Naive thymus-derived CD8-positive, alpha-beta T cell (primary cell): ENCODE measurements around the gene C11orf52. TPM values are rescaled to one million over a fixed set of nuclear protein-coding genes. Genes with fewer than 3 reads are reported as not detected.

Source experiments
- ATAC-seq, 2 donors: fragments of 150-1000 bp; cut with Tn5 transposase in 1 of 2; sonication (Bioruptor Pico), chemical (Tn5 transposase) in 1 of 2; 1 replicate in 1 of 2; 2 replicates in 1 of 2; pipeline ENCODE4 v1.10.0; 2021; ENCODE audit warnings: mild to moderate bottlenecking in 2 of 2, moderate library complexity in 2 of 2
- POLR2A ChIA-PET: fragments of 350-600 bp; sonication (Branson Sonifier 250); formaldehyde crosslinking; loops from one replicate; lab custom pipeline; 2021; ENCODE audit warnings: antibody characterized with exemption; lab: Charles Lee
- DNase-seq, 10 donors: peaks; one replicate each; pipeline versions ENCODE4 v3.0.0 to v3.0.0-alpha.2; 2020 to 2022
- H3K27ac Mint-ChIP-seq, 10 donors: one replicate each; pipeline ENCODE4 v1.8.0; 2020 to 2022; ENCODE audit warnings: mild to moderate bottlenecking in 10 of 10, mixed read lengths in 10 of 10, moderate library complexity in 4 of 10, inconsistent platforms in 1 of 10
- H3K27me3 Mint-ChIP-seq, 5 donors: one replicate each; pipeline ENCODE4 v1.8.0; 2021 to 2022; ENCODE audit warnings: mixed read lengths in 5 of 5
- H3K36me3 Mint-ChIP-seq, 3 donors: one replicate each; pipeline ENCODE4 v1.8.0; 2020 to 2022; ENCODE audit warnings: mixed read lengths in 3 of 3, mild to moderate bottlenecking in 2 of 3, inconsistent platforms in 1 of 3
- H3K4me1 Mint-ChIP-seq, 4 donors: one replicate each; pipeline ENCODE4 v1.8.0; 2021 to 2022; ENCODE audit warnings: mixed read lengths in 4 of 4
- H3K4me3 Mint-ChIP-seq, 10 donors: one replicate each; pipeline ENCODE4 v1.8.0; 2020 to 2022; ENCODE audit warnings: mild to moderate bottlenecking in 10 of 10, mixed read lengths in 10 of 10, moderate library complexity in 6 of 10, inconsistent platforms in 1 of 10
- H3K9me3 Mint-ChIP-seq, 9 donors: one replicate each; pipeline ENCODE4 v1.8.0; 2020 to 2022; ENCODE audit warnings: mixed read lengths in 9 of 9, mild to moderate bottlenecking in 3 of 9, inconsistent platforms in 1 of 9, moderate library complexity in 1 of 9
- polyA plus RNA-seq, 3 donors: library from polyadenylated mRNA; unstranded; fragments of 300-500 nt; fragmentation: Illumina TruSeq; gene quantifications; one replicate each; pipeline ENCODE4 v1.2.3, GENCODE V29; 2021
- total RNA-seq, 8 experiments: library from RNA in 2 of 8; stranded (reverse) in 2 of 8; gene quantifications; one replicate each; pipeline ENCODE4 v1.2.3 and lab custom pipeline; 2021 to 2026

The C11orf52 gene
- total and polyA plus RNA-seq, 5 experiments from 2014 or later, result not detected

DNA sequence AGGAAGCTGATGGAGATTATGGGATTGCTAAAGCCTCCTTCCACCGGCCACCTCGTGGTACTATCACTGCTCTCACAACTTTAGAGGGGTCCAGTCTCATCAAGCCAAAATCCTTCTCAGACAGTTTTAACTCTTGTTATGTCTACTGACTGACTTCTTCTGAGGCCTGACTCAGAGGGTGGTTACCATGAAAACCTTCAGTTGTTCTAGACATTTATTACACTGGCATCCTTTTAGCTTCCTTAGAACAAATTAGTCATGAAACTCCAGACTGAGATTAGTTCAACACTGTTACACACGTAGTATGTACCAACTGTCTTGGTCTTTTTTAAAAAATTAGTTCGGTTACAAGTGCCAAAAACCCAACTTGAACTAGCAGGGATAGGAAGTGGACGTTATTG lies 25.9 kb downstream of the C11orf52 start:
- ATAC-seq (peak in 1 of 2 donors; percentile 30), DNase-seq (no peak)
- Mint-ChIP-seq H3K4me1 (peaks cover 10 to 31% (median 20%) of the 10 kb centered on the region in 4 donors), H3K27me3 (no peaks in the 10 kb centered on the region), H3K9me3 (no peaks in the 10 kb centered on the region), H3K36me3 (no peaks in the 10 kb centered on the region), H3K4me3 (peak overlapping the region in 2 of 10 donors; percentile 65 to 81), H3K27ac (peak overlapping the region in 7 of 10 donors; percentile 22 to 98 (median 90))
- POLR2A ChIA-PET, result no interaction called here

DNA sequence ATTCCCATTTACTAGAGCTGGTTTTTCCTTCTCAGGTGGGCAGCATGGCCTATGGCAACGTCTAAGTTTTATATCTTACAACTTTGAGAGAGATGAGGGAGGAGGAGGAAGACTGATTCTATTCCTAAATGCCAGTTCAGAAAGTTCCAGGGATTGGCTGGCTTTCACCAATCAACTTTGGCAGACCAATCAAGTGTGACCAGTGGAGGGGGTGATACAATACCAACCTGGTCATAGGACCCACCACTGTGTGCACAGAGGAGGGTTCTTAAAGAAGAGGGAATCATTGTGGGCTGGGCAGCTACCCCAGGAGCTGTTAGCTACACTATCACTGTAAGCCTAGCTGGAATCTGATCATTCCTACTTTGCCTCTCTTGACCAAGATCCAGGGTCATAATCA lies 26.5 kb downstream of the C11orf52 start:
- no peaks in the 10 kb centered on the region for H3K27me3 Mint-ChIP-seq
- peak overlapping the region in 4 of 10 donors; percentile 11 to 98 (median 78) for H3K27ac Mint-ChIP-seq
- H3K4me1 Mint-ChIP-seq, result peaks cover 10 to 36% (median 20%) of the 10 kb centered on the region in 4 donors
- POLR2A ChIA-PET, result no interaction called here
- ATAC-seq, result no peak
- H3K4me3 Mint-ChIP-seq, result peak overlapping the region in 2 of 10 donors; percentile 38 to 81
- no peak for DNase-seq
- H3K9me3 Mint-ChIP-seq, result no peaks in the 10 kb centered on the region
- H3K36me3 Mint-ChIP-seq, result no peaks in the 10 kb centered on the region

DNA sequence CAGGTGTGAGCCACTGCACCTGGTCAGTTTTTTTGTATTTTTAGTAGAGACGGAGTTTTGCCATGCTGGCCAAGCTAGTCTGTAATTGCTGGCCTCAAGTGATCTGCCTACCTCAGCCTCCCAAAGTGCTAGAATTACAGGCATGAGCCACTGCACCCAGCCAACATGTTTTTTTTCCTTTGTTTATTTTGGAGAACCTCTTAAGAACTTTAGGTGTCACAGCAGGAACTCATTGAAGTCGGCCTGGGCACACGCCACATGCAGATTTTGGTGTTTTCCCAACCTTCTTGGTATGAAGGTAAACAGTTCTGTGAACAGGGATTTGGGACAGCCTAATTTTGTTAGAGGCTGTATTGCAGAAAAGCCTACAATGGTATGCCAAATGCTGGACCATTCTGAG lies 27.8 kb downstream of the C11orf52 start:
- H3K36me3 Mint-ChIP-seq, result no peaks in the 10 kb centered on the region
- H3K9me3 Mint-ChIP-seq, result no peaks in the 10 kb centered on the region
- no peak overlapping the region for H3K4me3 Mint-ChIP-seq
- no peak for ATAC-seq
- H3K27me3 Mint-ChIP-seq, result no peaks in the 10 kb centered on the region
- POLR2A ChIA-PET, result no interaction called here
- no peak for DNase-seq
- peaks cover 9 to 36% (median 19%) of the 10 kb centered on the region in 4 donors for H3K4me1 Mint-ChIP-seq
- H3K27ac Mint-ChIP-seq, result no peak overlapping the region

DNA sequence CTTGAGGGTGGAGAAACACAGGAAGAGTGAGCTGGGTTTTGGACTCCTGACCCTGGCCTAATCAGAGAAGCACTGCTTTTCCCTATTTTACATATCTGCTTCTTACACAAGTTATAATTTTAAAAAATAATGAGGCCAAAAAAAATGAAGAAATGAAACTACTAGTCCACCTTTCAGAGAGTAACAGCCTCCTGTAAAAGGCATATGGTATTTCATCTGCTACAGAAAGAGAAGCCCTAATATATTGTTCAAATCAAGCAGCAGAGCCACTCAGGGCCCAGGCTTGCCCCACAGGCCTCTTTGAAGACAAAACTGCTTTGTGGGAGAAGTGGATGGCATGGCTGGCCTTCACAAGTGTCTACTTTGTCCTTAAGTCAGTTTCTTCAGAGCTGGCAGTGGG lies 28.4 kb downstream of the C11orf52 start:
- DNase-seq, result no peak
- Mint-ChIP-seq H3K4me3 (no peak overlapping the region), H3K27me3 (no peaks in the 10 kb centered on the region), H3K9me3 (peaks cover 0 to 6% (median 0%) of the 10 kb centered on the region in 9 donors), H3K36me3 (no peaks in the 10 kb centered on the region), H3K27ac (peak overlapping the region in 2 of 10 donors; percentile 56 to 74), H3K4me1 (peaks cover 9 to 36% (median 19%) of the 10 kb centered on the region in 4 donors)
- no peak for ATAC-seq
- POLR2A ChIA-PET, result no interaction called here

DNA sequence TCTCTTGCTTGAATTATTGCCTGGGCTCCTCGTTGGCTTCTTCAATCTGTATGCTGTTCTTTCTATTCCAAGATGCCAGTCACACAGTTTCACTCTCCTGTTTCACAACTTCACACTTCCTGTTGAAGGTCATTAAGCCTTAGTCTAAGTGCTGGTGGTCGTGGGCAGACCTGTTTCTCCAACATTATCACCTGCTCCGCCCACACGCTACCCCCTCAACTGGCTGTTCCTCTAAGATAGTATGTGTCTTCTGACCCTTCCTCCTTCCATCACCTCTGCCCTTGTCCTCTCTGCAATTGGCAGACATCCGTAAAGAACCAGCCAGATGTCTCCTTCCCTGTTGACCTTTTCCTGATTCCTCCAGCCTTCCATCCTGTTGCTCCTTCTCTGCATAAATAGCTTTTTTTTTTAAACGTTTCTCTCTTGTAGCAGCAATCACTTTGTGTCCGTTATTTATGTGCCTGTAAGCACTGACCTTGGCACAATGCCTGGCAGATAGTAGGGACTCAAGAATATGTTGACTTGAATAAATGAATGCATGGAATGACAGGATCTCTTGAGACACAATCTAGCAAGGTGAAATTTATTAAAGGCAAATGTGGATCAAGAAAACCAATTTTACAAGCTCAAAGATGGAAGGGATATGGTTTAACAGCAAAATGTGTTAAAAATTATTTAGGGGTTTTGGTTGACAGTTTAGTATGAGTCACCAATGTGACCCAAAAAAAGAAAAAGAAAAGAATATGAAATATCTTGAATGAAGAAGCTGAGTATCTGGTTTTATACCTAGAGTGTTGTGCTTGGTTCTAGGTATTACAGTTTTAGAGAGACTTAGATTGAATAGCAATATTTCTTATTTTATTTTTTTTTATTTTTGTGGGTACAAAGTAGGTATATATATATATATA lies 31.1 kb downstream of the C11orf52 start:
- ATAC-seq, result no peak
- Mint-ChIP-seq H3K36me3 (no peaks in the 10 kb centered on the region), H3K27ac (no peak overlapping the region), H3K27me3 (no peaks in the 10 kb centered on the region), H3K9me3 (peaks cover 0 to 6% (median 0%) of the 10 kb centered on the region in 9 donors), H3K4me1 (peaks cover 1 to 22% (median 6%) of the 10 kb centered on the region in 4 donors), H3K4me3 (peak overlapping the region in 1 of 10 donors; percentile 9)
- DNase-seq, result no peak
- POLR2A ChIA-PET, result no interaction called here

DNA sequence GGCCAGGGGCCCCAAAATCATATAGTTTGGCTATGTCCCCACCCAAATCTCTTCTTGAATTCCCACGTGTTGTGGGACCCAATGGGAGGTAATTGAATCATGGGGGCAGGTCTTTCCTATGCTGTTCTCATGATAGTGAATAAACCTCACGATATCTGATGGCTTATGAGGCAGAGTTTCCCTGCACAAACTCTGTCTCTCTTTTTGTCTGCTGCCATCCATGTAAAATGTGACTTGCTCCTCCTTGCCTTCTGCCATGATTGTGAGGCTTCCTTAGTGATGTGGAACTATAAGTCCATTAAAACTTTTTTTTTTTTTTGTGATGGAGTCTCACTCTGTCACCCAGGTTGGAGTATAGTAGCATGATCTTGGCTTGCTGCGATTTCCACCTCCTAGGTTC lies 32.9 kb downstream of the C11orf52 start:
- H3K27ac Mint-ChIP-seq, result no peak overlapping the region
- H3K27me3 Mint-ChIP-seq, result no peaks in the 10 kb centered on the region
- ATAC-seq (no peak), DNase-seq (no peak)
- peaks cover 0 to 16% (median 2%) of the 10 kb centered on the region in 4 donors for H3K4me1 Mint-ChIP-seq
- no peak overlapping the region for H3K4me3 Mint-ChIP-seq
- POLR2A ChIA-PET, result no interaction called here
- peaks cover 0 to 6% (median 0%) of the 10 kb centered on the region in 9 donors for H3K9me3 Mint-ChIP-seq
- H3K36me3 Mint-ChIP-seq, result no peaks in the 10 kb centered on the region

DNA sequence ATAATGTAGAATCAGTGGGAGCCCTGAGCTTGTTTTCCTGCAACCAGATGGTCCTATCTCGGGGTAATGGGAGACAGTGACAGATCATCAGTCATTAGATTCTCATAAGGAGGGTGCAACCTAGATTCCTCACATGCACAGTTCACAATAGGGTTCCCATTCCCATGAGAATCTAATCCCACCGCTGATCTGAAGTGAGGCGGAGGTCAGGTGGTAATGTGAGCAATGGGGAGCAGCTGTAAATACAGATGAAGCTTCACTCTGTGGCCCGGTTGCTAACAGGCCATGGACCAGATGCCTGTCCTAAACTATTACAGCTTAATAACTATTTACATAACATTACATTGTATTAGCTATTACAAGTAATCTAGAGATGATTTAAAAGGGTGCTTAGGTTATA lies 35.4 kb downstream of the C11orf52 start:
- Mint-ChIP-seq H3K4me3 (no peak overlapping the region), H3K27me3 (no peaks in the 10 kb centered on the region), H3K4me1 (peaks cover 0 to 9% (median 2%) of the 10 kb centered on the region in 4 donors), H3K36me3 (no peaks in the 10 kb centered on the region), H3K9me3 (peaks cover 0 to 6% (median 0%) of the 10 kb centered on the region in 9 donors), H3K27ac (no peak overlapping the region)
- DNase-seq (no peak), ATAC-seq (no peak)
- POLR2A ChIA-PET, result interaction anchor here (0.6 kb wide), 1 partner anchor 27 kb away, joined by 7 read pairs; no protein-coding TSS in a partner anchor

DNA sequence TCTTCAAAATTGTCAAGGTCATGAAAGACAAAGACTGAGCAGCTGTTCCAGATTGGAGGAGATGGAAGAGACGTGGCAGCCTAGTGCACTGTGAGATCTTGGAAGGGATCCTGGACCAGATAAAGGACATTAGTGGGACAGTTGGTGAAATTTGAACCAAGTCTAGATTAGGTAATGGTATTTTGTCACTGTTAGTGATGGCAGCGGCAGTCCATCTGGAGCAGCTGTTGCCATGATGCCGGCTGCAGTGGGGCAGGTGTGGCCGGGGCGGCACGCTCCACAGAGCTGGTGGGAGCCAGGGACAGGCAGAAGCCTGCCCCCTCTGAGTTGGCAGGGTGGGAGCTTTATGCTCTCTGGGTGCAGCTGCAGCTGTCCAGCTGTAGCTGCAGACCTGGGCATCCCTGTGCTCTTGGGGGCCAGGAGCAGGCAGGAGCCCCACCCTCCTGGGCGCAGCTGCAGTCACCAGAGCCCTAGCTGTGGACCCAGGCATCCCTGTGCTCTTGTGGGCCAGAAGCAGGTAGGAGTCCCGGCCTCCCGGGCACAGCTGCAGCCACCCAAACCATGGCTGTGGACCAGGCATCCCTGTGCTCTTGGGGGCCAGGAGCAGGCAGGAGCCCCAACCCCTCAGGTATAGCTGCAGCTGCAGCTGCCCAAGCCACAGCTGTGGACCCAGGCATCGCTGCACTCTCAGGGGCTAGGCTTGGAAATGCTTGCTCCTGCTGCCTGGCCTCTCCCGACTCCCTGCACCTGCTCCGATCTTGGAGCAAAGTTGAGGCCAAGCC lies 39.1 kb downstream of the C11orf52 start:
- no peaks in the 10 kb centered on the region for H3K9me3 Mint-ChIP-seq
- H3K27me3 Mint-ChIP-seq, result no peaks in the 10 kb centered on the region
- ATAC-seq (no peak), DNase-seq (no peak)
- H3K4me3 Mint-ChIP-seq, result no peak overlapping the region
- POLR2A ChIA-PET, result no interaction called here
- H3K4me1 Mint-ChIP-seq, result peaks cover 0 to 2% (median 0%) of the 10 kb centered on the region in 4 donors
- peak overlapping the region in 1 of 10 donors; percentile 14 for H3K27ac Mint-ChIP-seq
- no peaks in the 10 kb centered on the region for H3K36me3 Mint-ChIP-seq

DNA sequence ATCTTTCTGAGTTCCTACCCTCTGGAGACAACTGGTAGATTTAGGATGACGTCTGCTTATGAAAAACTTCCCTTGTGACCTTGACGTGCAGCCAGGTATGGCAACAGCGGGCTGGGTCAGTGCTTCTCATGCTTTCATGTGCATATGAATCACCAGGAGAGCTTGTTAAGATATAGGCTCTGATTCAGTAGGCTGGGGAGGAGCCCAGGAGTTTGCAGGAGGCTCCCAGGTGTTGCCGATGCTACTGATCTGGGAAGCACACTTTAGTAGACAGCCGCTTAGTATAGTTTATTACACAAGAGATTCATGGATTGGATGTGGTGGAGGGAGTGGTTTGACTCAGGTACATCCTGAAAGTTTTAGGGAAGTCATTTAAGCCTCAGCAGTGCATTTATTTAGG lies 42.2 kb downstream of the C11orf52 start:
- no peaks in the 10 kb centered on the region for H3K9me3 Mint-ChIP-seq
- no peak overlapping the region for H3K4me3 Mint-ChIP-seq
- H3K27ac Mint-ChIP-seq, result peak overlapping the region in 1 of 10 donors; percentile 3
- DNase-seq (no peak), ATAC-seq (no peak)
- H3K27me3 Mint-ChIP-seq, result no peaks in the 10 kb centered on the region
- peaks cover 0 to 2% (median 0%) of the 10 kb centered on the region in 4 donors for H3K4me1 Mint-ChIP-seq
- POLR2A ChIA-PET, result no interaction called here
- H3K36me3 Mint-ChIP-seq, result peaks cover 0 to 2% (median 0%) of the 10 kb centered on the region in 3 donors

DNA sequence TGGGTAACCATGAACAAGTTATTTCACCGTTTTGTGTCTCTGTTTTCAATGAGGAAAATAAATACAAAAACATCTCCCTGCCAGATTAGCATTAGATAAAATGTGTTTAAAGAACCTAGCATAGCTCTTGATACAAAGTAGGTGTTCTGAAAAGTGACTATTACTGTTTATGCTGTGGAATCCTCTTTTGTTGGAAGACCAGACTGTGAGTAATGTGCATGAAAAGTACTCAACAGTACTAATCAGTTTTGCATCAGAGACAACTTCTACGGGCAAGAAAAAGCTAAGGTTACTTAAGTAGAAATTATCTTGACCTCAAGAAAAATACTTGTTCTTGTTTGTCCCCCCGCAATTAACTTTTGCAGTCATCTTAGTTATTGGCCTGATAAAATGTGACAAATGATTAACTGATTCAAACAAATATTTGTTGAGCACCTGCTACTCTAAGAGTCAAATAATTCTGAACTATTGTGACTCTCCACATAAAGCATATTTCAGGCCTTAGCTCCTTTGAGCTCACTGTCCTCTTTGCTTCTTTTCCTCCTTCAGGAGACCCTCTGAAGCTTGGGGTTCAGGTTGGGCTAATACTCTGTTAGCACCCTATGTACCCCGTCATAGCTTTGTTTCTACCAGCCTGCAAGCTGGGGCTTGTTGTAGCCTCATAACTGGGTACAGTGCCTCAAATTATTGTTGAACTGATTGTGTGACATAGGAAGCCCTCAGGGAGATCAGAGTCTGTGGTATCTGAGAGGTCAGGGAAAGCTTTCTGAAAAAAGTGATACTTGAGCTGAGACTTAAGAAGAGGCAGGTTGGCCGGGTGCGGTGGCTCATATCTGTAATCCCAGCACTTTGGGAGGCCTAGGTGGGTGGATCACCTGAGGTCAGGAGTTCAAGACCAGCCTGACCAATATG lies 42.9 kb downstream of the C11orf52 start:
- no peak for ATAC-seq
- H3K36me3 Mint-ChIP-seq, result peaks cover 0 to 2% (median 0%) of the 10 kb centered on the region in 3 donors
- peaks cover 0 to 2% (median 0%) of the 10 kb centered on the region in 4 donors for H3K4me1 Mint-ChIP-seq
- H3K27ac Mint-ChIP-seq, result no peak overlapping the region
- H3K27me3 Mint-ChIP-seq, result no peaks in the 10 kb centered on the region
- POLR2A ChIA-PET, result no interaction called here
- no peaks in the 10 kb centered on the region for H3K9me3 Mint-ChIP-seq
- H3K4me3 Mint-ChIP-seq, result no peak overlapping the region
- DNase-seq, result no peak

DNA sequence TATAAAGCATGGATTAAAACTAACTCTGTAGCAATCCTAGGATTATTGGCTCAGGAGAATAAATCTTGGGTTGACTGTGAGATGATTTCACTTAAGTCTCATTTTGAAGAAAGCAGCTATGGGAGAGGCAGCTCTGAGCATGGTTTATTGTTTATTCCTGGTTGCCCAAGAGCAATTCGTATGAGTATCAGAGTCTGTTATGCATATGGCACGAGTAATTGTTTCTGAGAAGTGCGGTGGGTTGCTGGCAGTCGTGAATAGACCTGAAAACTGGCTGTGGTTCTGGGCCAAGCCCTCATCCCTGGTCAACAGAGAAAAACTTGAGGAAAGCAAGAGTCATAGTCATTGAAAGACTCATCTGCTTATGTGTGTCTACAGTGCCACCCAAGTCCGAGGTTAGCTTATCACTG lies 45.2 kb downstream of the C11orf52 start:
- Mint-ChIP-seq H3K4me1 (no peaks in the 10 kb centered on the region), H3K27ac (no peak overlapping the region), H3K9me3 (no peaks in the 10 kb centered on the region), H3K36me3 (peaks cover 0 to 18% (median 2%) of the 10 kb centered on the region in 3 donors), H3K27me3 (no peaks in the 10 kb centered on the region), H3K4me3 (no peak overlapping the region)
- ATAC-seq (no peak), DNase-seq (no peak)
- POLR2A ChIA-PET, result no interaction called here

DNA sequence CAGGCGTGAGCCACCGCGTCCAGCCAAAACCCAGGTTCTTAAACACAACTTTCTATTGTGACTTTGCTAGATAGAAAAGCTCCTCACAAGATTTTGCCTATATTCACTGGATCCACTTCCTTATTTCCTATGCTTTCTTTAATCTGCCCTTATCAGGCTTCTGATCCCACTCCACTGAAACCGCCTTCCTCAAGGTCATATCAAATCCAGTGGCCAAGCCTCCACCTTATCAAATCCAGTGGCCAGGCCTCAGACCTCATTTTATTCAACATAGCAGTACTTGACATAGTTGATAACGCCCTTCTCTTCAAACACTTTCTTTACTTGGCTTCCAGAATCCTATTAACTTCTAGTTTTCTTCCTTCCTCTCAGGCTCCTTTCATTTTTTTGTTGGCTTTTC lies 48.0 kb downstream of the C11orf52 start:
- Mint-ChIP-seq H3K4me1 (no peaks in the 10 kb centered on the region), H3K9me3 (no peaks in the 10 kb centered on the region), H3K27ac (no peak overlapping the region), H3K27me3 (no peaks in the 10 kb centered on the region), H3K36me3 (peaks cover 0 to 34% (median 2%) of the 10 kb centered on the region in 3 donors), H3K4me3 (no peak overlapping the region)
- ATAC-seq (no peak), DNase-seq (no peak)
- POLR2A ChIA-PET, result no interaction called here
